ENCODE measurements around the gene GNGT2. TPM values are rescaled to one million over a fixed set of nuclear protein-coding genes. Genes with fewer than 3 reads are reported as not detected.

The GNGT2 gene
- total and polyA plus RNA-seq, 8 donors, result 0.23 to 2.2 (median 0.79) TPM

- intact Hi-C loops (cut with DNase I), result no loop called here
- H3K4me1 ChIP-seq, result peaks cover 0 to 4% (median 0%) of the 10 kb centered on the region in 3 donors
- H3K36me3 ChIP-seq, result no peaks in the 10 kb centered on the region
- H3K4me3 ChIP-seq, result no peak overlapping the region
- no peak for DNase-seq
- H3K9me3 ChIP-seq, result no peaks in the 10 kb centered on the region
- TF ChIP-seq CTCF (IDR thresholded peaks at IDR 0.05), result no peak
- H3K27ac ChIP-seq, result no peak overlapping the region
- ATAC-seq, result no peak
- no peak for FAIRE-seq
- 66 to 77% methylated on average over 4 of the region's 4 CpGs for WGBS, 2 donors
- H3K27me3 ChIP-seq, result no peaks in the 10 kb centered on the region
Measured at GRCh38 chr17:49195751-49196150, 14.6 kb downstream of the GNGT2 start.

GRCh38 chr17:49194297-49194607 lies 16.1 kb downstream of the GNGT2 start:
- no peak overlapping the region for H3K4me3 ChIP-seq

GRCh38 chr17:49193513-49194296 lies 16.7 kb downstream of the GNGT2 start:
- H3K36me3 ChIP-seq, result no peaks in the 10 kb centered on the region
- peaks cover 0 to 4% (median 0%) of the 10 kb centered on the region in 3 donors for H3K4me1 ChIP-seq
- no peak for ATAC-seq
- H3K27me3 ChIP-seq, result no peaks in the 10 kb centered on the region
- TF ChIP-seq CTCF (IDR thresholded peaks at IDR 0.05), result no peak
- DNase-seq, result peak in 3 of 6 donors; percentile 32 to 51 (median 42)
- H3K4me3 ChIP-seq, result peak overlapping the region in 3 of 4 donors; percentile 49 to 69 (median 69)
- intact Hi-C loops (cut with DNase I), result no loop called here
- peak overlapping the region in 3 of 4 donors; percentile 95 to 98 (median 97) for H3K27ac ChIP-seq
- WGBS, 2 donors, result 13 to 14% methylated on average over 21 of the region's 21 CpGs
- H3K9me3 ChIP-seq, result no peaks in the 10 kb centered on the region
- no peak for FAIRE-seq

More at GRCh38 chr17:49194297-49194607, 16.1 kb downstream of the GNGT2 start:
- no peaks in the 10 kb centered on the region for H3K9me3 ChIP-seq
- FAIRE-seq (no peak), DNase-seq (no peak), ATAC-seq (no peak)
- no peaks in the 10 kb centered on the region for H3K27me3 ChIP-seq
- H3K27ac ChIP-seq, result no peak overlapping the region
- H3K4me1 ChIP-seq, result peaks cover 0 to 4% (median 0%) of the 10 kb centered on the region in 3 donors
- no peak for TF ChIP-seq CTCF (IDR thresholded peaks at IDR 0.05)
- intact Hi-C loops (cut with DNase I), result no loop called here
- H3K36me3 ChIP-seq, result no peaks in the 10 kb centered on the region
- 70 to 85% methylated on average over 3 of the region's 3 CpGs for WGBS, 2 donors

- TF ChIP-seq CTCF (IDR thresholded peaks at IDR 0.05), result no peak
- Histone ChIP-seq H3K36me3 (no peaks in the 10 kb centered on the region), H3K27me3 (no peaks in the 10 kb centered on the region), H3K4me3 (peak overlapping the region; percentile 49 to 69 (median 64)), H3K27ac (peak overlapping the region; percentile 87 to 98 (median 96)), H3K9me3 (no peaks in the 10 kb centered on the region), H3K4me1 (peaks cover 0 to 4% (median 0%) of the 10 kb centered on the region in 3 donors)
- intact Hi-C loops (cut with DNase I), result no loop called here
- ATAC-seq, result peak; percentile 83 to 92 (median 86)
- peak; percentile 85 to 99 (median 95) for DNase-seq
- WGBS, 2 donors, result 0% methylated on average over 53 of the region's 53 CpGs
- no peak for FAIRE-seq
Measured at GRCh38 chr17:49191917-49192741, 18.2 kb downstream of the GNGT2 start.
